GM18519 (cell line): Measurements from ENCODE around the gene MMP23B.
"Not testable (repeated sequence)": the region's sequence is repeated elsewhere in the genome, so short reads cannot be mapped to it uniquely, and the experiment has no call there.

Experiments
- ATAC-seq: cut with Tn5 transposase; IDR thresholded peaks from one replicate; pipeline ENCODE4 v1.9.1; 2021; ENCODE audit warnings: mild to moderate bottlenecking, moderate library complexity; ENCODE audit not compliant: unreplicated experiment, low FRiP score

MMP23B gene

GRCh38 chr1:1629430-1630190 is 2.4 kb upstream of the MMP23B start:
- no peak for ATAC-seq

- no peak for ATAC-seq
Observed at GRCh38 chr1:1630191-1630964, 1.6 kb upstream of the MMP23B start.

GRCh38 chr1:1630965-1631781 is 800 bp upstream of the MMP23B start:
- ATAC-seq, result no peak

- ATAC-seq, result not testable (repeated sequence)
Observed at GRCh38 chr1:1633409-1633808, 1.4 kb downstream of the MMP23B start.

- not testable (repeated sequence) for ATAC-seq
Observed at GRCh38 chr1:1634613-1635012, 2.6 kb downstream of the MMP23B start.

GRCh38 chr1:1636621-1637478 is 4.9 kb downstream of the MMP23B start:
- not testable (repeated sequence) for ATAC-seq

GRCh38 chr1:1637479-1637875 is 5.5 kb downstream of the MMP23B start:
- ATAC-seq, result not testable (repeated sequence)

- not testable (repeated sequence) for ATAC-seq
Observed at GRCh38 chr1:1638528-1638927, 6.6 kb downstream of the MMP23B start.

GRCh38 chr1:1639368-1639767 is 7.4 kb downstream of the MMP23B start:
- not testable (repeated sequence) for ATAC-seq

GRCh38 chr1:1640081-1640480 is 8.1 kb downstream of the MMP23B start:
- ATAC-seq, result not testable (repeated sequence)

GRCh38 chr1:1640711-1641461 is 8.9 kb downstream of the MMP23B start:
- not testable (repeated sequence) for ATAC-seq

GRCh38 chr1:1646326-1646725 is 14.4 kb downstream of the MMP23B start:
- not testable (repeated sequence) for ATAC-seq

GRCh38 chr1:1647567-1648241 is 15.7 kb downstream of the MMP23B start:
- ATAC-seq, result not testable (repeated sequence)

- ATAC-seq, result not testable (repeated sequence)
Observed at GRCh38 chr1:1648265-1648664, 16.3 kb downstream of the MMP23B start.

GRCh38 chr1:1658583-1659549 is 26.9 kb downstream of the MMP23B start, which contains the start of gene CDK11B:
Gene CDK11B, minus strand, starts transcription at chr1:1659004. Its CDS starts 1,519 bp downstream, at chr1:1657485.
- ATAC-seq, result peak; percentile 70

GRCh38 chr1:1662392-1662791 is 30.4 kb downstream of the MMP23B start:
- ATAC-seq, result not testable (repeated sequence)

GRCh38 chr1:1662830-1663560 is 31.0 kb downstream of the MMP23B start:
- not testable (repeated sequence) for ATAC-seq
